GM18505 (cell line): ENCODE results near the gene C19orf85.
"Not testable (repeated sequence)": the region's sequence is repeated elsewhere in the genome, so short reads cannot be mapped to it uniquely, and the experiment has no call there.

Experiments
- ATAC-seq: cut with Tn5 transposase; IDR thresholded peaks from one replicate; pipeline ENCODE4 v1.9.1; 2021; ENCODE audit not compliant: unreplicated experiment
- POLR2A ChIP-seq: IDR thresholded peaks from 4 replicates; pipeline ENCODE4 v1.6.1; 2011; ENCODE audit warnings: borderline replicate concordance; ENCODE audit not compliant: insufficient read depth, insufficient read length; ENCODE audit errors: extremely low read depth

C19orf85 gene

DNA sequence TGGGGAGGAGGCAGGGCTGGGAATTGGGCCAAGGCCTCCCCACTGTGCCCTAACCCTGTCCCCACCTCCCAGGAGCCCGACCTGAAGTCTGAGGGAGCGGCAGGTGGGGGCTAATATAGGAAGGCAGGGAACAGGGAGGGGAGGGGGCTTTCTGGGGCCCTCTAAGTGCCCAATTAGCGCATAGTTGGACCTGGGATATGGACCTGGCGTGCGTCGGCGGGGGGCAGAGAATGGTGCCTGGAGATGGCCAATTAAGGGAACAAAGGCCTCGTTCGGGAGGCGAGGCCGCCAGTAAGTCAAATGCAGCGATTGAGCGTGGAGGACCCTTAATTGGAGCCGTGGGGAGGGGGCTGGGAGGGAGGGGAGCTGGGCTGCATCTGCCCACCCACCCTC lies at the start of gene C19orf85:
Gene C19orf85, minus strand, starts transcription at position 90 of the 393 bp plus-strand sequence. CDS start 197 bp downstream, outside the sequence.
- no peak for TF ChIP-seq POLR2A
- ATAC-seq = no peak

DNA sequence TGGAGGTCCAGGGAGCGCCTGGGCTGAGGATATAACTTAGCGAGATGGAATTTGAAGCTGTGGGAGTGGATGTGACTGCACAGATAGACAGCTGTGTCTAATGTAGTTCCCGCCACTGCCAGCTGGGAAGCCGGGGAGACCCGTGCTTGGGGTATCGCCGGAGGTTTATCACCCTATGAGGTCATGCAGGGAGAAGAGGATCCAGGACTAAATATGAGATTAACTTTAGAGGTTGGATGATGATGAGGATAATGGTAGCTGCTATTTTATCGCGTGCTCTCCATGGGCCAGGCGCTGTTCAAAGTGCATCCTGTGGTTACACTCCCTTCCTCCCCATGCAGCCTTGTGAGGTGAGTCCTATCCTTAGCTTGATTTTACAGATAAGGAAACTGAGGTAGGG lies 43.6 kb upstream of the C19orf85 start:
- no peak for TF ChIP-seq POLR2A
- no peak for ATAC-seq

DNA sequence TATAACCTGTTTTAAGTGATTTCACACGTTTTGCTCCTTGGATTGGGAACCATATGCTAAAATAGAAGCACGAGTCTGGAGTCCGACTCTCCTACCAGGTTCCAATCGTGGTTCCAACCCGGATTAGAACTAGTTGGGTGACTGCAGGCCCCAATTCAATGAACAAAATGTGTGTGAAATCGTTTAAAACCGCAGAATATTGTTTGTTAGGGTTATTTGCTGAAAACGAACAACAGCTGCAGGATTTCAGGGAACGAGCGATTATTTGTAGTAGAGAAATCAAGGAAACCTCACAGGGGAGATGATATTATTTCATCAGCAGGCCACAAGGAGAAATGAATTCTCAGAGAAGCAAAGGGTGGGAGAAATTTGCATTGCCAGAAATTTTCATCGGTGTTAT lies 40.4 kb upstream of the C19orf85 start:
- no peak for TF ChIP-seq POLR2A
- no peak for ATAC-seq

DNA sequence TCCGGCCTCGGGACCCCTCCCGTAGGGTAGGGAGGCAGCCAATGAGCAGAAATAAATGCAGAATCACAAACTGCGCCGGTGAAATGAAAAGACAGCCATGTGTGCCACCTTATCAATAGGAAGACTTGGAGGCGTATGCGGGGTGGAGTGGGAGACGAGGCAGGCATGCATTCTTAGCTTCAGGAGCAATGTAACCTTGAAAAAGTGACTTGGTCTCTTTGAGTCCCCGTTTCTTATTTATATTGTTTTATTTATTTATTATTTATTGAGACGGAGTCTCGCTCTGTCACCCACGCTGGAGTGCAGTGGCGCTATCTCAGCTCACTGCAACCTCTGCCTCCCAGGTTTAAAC lies 39.7 kb upstream of the C19orf85 start:
- no peak for ATAC-seq
- no peak for TF ChIP-seq POLR2A

DNA sequence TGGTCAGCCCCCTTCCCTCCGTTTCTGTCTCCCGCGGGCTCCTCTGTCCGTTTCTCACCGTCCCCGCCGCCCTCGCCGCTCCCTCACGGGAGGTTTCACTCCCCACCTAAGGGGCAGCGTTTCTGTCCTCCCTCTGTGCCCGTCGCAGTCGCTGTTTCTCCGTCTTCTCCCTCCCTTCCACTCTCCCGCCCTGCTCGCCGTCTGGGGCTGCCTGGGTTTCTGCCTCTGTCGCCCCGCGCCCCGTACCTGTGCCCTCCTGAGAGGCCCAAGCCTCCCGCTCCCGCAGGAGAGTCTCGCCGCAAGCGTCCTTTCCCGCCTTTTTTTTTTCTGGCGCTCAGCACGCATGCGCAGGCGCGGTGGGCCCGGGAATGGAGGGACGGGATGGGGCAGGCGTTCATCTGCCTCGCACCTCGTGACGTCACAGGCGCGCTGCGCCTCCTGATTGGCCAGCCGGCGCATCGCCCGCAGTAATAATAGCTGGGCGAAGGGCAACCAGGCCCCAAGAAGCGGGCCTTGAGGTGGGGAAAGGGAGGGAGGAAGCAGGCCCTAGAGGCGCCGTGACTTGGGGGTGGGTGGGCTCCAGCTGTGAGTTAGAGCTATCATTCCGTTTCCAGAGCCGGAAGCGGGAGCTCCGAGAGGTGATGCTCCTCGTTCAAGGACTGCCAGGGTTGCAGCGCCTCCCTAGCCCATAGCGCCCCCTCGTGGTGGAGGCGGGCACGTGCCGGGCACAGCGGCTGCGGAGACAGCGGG lies 39.1 kb upstream of the C19orf85 start:
- ATAC-seq = peak; percentile 88
- TF ChIP-seq POLR2A = peak; percentile 36

DNA sequence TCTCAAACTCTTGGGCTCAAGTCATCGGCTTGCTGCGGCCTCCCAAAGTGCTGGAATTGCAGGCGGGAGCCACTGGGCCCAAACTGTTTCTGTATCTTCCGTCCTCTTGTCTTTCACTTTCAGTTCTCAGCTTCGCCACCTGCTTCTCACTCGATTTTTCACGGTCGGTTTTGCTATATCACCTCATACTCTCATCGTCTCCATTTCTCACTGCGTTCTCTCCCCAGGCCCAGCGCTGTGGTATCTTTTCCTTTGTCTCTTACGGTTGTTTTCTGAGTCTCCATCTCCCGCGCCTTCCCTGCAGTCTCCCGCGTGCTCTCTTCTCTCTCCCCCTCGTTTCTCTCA lies 38.6 kb upstream of the C19orf85 start:
- TF ChIP-seq POLR2A = no peak
- ATAC-seq = no peak

DNA sequence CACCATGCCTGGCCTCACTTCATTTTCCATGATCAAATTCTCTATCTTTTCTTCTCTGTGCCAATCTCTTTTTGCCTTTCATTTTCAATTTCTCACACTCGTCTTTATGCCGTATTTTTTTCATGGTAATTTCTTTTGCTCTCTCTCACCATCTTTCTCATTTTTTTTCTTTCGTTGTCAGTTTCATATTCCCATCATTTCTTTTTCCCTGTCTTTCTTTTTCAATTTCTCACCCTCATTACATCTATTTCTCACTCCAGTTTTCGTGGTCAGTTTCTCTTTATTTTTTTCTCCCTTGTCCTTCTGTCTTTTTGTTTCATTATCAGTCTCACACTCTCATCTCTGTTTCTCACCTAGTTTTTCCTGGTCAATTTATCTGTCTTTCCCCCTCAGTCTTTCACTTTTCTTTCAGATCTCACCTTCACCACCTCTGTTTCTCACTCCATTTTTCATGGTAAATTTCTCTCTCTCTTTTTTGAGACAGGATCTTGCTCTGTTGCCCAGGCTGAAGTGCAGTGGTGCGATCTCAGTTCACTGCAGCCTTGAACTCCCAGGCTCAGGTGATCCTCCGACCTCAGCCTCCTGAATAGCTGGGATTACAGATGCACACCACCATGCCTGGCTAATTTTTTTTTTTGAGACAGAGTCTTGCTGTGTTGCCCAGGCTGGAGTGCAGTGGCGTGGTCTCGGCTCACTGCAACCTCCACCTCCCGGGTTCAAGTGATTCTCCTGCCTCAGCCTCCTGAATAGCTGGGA lies 37.8 kb upstream of the C19orf85 start:
- no peak for TF ChIP-seq POLR2A

DNA sequence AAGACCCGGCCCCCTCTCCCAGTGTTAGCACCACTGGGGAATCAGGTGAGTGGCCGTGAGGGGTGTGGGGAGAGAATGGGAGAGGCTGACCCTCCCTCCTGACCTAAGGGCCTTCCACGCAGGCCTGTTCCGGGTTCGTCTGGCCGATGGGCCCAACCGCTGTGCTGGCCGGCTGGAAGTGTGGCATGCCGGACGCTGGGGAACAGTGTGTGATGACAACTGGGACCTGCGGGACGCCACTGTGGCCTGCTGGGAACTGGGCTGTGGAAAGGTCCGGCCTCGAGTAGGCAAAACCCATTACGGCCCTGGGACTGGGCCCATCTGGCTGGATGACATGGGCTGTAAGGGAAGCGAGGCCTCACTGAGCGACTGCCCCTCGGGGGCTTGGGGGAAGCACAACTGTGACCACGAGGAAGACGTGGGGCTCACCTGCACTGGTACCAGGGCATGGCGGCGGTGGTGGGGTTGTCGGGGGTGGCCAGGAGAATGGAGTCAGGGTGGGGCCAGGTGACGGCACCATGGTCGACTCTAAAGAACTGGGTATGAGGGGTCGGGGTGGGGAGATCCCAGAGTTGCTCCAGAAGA lies 35.9 kb upstream of the C19orf85 start:
- no peak for TF ChIP-seq POLR2A
- no peak for ATAC-seq

More for the DNA sequence above, 37.8 kb upstream of the C19orf85 start:
- no peak for ATAC-seq

DNA sequence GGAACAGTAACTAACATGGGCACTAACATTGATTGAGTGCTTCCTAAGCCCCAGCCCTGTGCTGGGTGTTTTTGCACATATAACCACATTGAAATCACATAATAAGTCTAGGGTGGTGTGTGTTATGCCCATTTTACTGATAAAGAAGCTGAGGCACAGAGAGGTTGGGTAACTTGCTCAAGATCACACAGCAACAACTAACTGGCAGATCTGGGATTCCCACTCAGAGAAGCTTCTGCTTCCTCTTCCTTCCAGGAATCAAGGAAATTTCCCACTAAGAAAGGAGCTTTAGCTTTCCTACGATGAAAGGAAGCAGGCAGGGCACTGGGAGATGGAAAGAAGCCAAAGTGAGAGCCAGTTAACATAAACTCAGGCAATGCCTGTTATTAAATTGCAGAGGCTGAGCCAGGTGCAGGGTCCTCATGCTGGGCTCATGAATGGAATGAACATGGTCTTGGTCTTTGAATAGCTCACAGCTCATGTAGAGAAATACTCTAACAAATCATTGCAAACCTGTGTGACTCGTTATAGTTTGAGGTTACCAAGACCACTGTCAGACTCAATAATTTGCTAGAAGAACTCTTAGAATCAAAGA lies 33.8 kb upstream of the C19orf85 start:
- TF ChIP-seq POLR2A = no peak
- no peak for ATAC-seq

DNA sequence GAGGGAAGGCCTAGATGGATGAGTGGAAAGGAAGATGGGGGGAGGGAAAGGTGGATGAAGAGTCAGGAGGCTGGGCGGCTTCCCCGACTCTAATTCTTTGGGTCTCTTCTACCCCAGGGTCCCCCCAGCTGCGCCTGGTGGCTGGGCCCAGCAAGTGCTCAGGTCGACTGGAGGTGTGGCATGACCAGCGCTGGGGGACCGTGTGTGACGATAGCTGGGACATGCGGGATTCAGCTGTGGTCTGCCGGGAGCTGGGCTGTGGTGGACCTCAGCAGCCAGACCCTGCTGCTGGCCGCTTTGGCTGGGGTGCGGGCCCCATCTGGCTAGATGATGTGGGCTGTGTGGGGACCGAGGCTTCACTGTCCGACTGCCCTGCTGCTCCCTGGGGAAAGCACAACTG lies 33.2 kb upstream of the C19orf85 start:
- no peak for ATAC-seq
- no peak for TF ChIP-seq POLR2A

DNA sequence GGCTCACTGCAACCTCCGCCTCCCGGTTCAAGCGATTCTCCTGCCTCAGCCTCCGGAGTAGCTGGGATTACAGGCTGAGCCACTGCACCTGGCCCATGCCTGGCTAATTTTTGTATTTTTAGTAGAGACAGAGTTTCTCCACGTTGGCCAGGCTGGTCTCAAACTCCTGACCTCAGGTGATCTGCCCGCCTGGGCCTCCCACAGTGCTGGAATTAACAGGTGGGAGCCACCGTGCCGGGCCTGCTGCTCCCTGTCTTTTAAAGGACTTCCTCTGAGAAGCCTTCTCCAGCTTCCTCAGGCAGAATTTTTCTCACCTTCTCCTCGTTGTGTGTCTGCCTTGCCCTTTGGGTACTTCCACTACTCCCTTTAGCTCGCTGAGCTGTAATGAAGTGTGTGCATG lies 32.3 kb upstream of the C19orf85 start:
- not testable (repeated sequence) for ATAC-seq

DNA sequence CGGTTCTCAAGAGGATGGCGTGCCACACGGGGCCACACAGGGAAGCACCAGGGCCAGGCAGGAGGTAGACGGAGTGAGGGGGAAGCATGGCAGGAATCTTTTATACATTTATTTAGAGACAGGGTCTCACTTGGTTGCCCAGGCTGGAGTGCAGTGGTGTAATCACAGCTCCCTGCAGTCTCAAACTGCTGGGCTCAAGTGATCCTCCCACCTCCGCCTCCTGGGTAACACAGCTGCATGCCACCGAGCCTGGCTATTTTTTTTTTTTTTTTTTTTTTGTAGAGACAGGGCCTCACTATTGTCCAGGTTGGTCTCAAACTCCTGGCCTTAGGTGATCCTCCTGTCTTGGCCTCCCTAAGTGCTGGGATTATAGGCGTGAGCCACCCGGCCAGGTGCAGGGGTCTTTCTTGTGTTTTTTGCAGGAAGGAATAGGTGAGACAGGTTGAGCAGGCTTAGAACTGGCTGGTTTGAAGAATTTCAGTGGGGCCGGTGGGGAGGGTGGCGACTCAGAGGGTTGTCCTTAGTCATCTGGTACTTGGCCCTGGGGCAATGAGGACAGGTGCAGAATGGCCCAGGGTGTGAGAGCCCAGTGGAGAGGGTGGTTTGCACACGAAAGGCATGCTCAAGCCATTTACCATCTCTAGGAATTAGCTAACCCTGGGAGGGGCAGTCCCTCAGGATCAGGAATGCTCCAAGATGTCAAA lies 31.2 kb upstream of the C19orf85 start:
- no peak for TF ChIP-seq POLR2A
- ATAC-seq = no peak

DNA sequence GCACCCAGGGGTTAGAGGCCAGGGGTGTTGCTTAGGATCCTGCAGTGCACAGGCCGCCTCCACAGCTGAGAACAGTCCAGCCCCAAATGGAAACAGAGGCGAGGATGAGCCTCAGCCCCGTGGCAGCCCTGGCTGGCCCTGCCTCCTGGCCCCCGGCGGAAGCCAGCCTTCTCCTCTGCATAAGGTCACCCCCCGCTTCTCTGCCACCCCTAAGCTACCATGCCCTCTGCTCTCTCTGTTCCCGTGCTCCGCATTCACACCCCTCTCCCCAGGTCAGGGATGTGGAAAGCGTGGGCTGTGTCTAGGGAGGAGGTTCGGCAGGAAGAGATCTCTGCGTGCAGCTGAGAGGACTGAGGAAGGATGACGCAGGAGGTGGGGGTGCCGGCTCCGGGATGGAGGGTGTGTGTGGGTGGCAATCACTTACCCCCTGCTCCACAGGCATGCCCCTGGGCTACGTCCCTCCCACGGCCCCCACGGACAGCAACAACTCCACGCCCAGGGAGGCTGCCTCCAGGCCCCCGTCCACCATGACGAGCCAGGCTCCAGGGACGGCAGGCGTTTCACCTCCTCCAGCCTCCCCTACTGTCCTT lies 29.7 kb upstream of the C19orf85 start:
- no peak for ATAC-seq
- TF ChIP-seq POLR2A = no peak
